Activated CD8-positive, alpha-beta memory T cell treated with anti-CD3 and anti-CD28 coated beads, Interleukin-2, amount 10 ng/mL, durations not matched to agents 7 days and 5 days (primary cell): ENCODE results near the gene TMED7. TPM values are rescaled to one million over a fixed set of nuclear protein-coding genes. Genes with fewer than 3 reads are reported as not detected.

ENCODE experiments used
- ATAC-seq: fragments of 150-1000 bp; cut with Tn5 transposase; one replicate; pipeline ENCODE4 v1.10.0; 2021; ENCODE audit warnings: moderate library complexity
- CTCF ChIA-PET: fragments of 350-600 bp; sonication (Branson Sonifier 250); formaldehyde crosslinking; loops from one replicate; lab custom pipeline; 2021; ENCODE audit warnings: antibody characterized with exemption; lab: Charles Lee
- DNase-seq: peaks from one replicate; pipeline ENCODE4 v3.0.0-alpha.2; 2020
- H3K27ac Mint-ChIP-seq: one replicate; pipeline ENCODE4 v1.8.0; 2021; ENCODE audit warnings: mild to moderate bottlenecking, mixed read lengths
- H3K27me3 Mint-ChIP-seq: one replicate; pipeline ENCODE4 v1.8.0; 2021; ENCODE audit warnings: mixed read lengths
- H3K36me3 Mint-ChIP-seq: one replicate; pipeline ENCODE4 v1.8.0; 2021; ENCODE audit warnings: mild to moderate bottlenecking, mixed read lengths
- H3K4me1 Mint-ChIP-seq: one replicate; pipeline ENCODE4 v1.8.0; 2021; ENCODE audit warnings: mixed read lengths
- H3K4me3 Mint-ChIP-seq: one replicate; pipeline ENCODE4 v1.8.0; 2021; ENCODE audit warnings: mild to moderate bottlenecking, moderate library complexity, mixed read lengths
- H3K9me3 Mint-ChIP-seq: one replicate; pipeline ENCODE4 v1.8.0; 2022; ENCODE audit warnings: low read depth, mixed read lengths
- total RNA-seq, 2 experiments: library from RNA; stranded (reverse); gene quantifications; one replicate each; pipeline ENCODE4 v1.2.3, GENCODE V29; 2021

The TMED7 gene
- total RNA-seq, 2 experiments from 2014 or later, result 41.8 to 44.3 TPM

- Mint-ChIP-seq H3K9me3 (no peaks in the 10 kb centered on the region), H3K36me3 (peaks cover 1% of the 10 kb centered on the region), H3K4me3 (no peak overlapping the region), H3K27me3 (peaks cover 2% of the 10 kb centered on the region), H3K27ac (no peak overlapping the region), H3K4me1 (no peaks in the 10 kb centered on the region)
- ATAC-seq, result no peak
- CTCF ChIA-PET, result interaction anchor here (1.4 to 1.5 kb wide), 3 partner anchors 20 to 279 kb away, joined by 3 to 4 read pairs (median 4); no protein-coding TSS in a partner anchor
- DNase-seq, result no peak
These were observed 37.2 kb downstream of the TMED7 start for GRCh38 chr5:115588640-115589039.

- CTCF ChIA-PET, result interaction anchor here (0.9 kb wide), 2 partner anchors 9 to 10 kb away, joined by 3 to 5 read pairs; no protein-coding TSS in a partner anchor
- H3K36me3 Mint-ChIP-seq, result no peaks in the 10 kb centered on the region
- DNase-seq, result no peak
- H3K9me3 Mint-ChIP-seq, result no peaks in the 10 kb centered on the region
- H3K4me3 Mint-ChIP-seq, result no peak overlapping the region
- no peak for ATAC-seq
- peaks cover 2% of the 10 kb centered on the region for H3K27me3 Mint-ChIP-seq
- no peak overlapping the region for H3K27ac Mint-ChIP-seq
- no peaks in the 10 kb centered on the region for H3K4me1 Mint-ChIP-seq
These were observed 39.2 kb downstream of the TMED7 start for GRCh38 chr5:115586525-115587146.

- Mint-ChIP-seq H3K4me3 (no peak overlapping the region), H3K9me3 (no peaks in the 10 kb centered on the region), H3K27me3 (no peaks in the 10 kb centered on the region), H3K27ac (no peak overlapping the region), H3K4me1 (no peaks in the 10 kb centered on the region), H3K36me3 (no peaks in the 10 kb centered on the region)
- DNase-seq (no peak), ATAC-seq (no peak)
- CTCF ChIA-PET, result interaction anchor here (0.8 to 1.5 kb wide), 3 partner anchors 11 to 275 kb away, joined by 3 to 6 read pairs (median 4); no protein-coding TSS in a partner anchor
These were observed 40.6 kb downstream of the TMED7 start for GRCh38 chr5:115585265-115585664.

DNA sequence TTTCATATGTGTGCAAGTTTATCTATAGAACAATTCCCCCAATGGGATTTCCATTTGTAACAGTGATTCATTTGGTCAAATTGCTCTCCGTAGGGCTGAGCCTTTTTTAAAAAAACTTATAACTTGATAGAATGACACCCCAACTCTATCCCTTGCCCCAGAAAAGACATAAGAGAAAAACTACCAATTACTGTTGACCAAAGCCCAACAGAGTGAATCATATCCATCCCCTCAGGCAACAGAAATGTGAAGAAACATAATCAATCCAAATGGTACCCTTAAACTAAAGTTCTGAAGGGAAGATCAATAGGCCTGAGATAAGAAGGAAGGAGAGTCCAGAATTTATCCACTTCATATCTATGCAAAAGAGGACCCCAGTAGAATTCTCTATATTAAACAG is 41.3 kb downstream of the TMED7 start:
- CTCF ChIA-PET, result interaction anchor here (1.2 to 1.5 kb wide), 2 partner anchors 10 to 274 kb away, joined by 3 to 6 read pairs; no protein-coding TSS in a partner anchor
- no peaks in the 10 kb centered on the region for H3K36me3 Mint-ChIP-seq
- no peaks in the 10 kb centered on the region for H3K9me3 Mint-ChIP-seq
- H3K27me3 Mint-ChIP-seq, result no peaks in the 10 kb centered on the region
- H3K4me1 Mint-ChIP-seq, result no peaks in the 10 kb centered on the region
- H3K27ac Mint-ChIP-seq, result no peak overlapping the region
- H3K4me3 Mint-ChIP-seq, result no peak overlapping the region
- no peak for DNase-seq
- ATAC-seq, result no peak

DNA sequence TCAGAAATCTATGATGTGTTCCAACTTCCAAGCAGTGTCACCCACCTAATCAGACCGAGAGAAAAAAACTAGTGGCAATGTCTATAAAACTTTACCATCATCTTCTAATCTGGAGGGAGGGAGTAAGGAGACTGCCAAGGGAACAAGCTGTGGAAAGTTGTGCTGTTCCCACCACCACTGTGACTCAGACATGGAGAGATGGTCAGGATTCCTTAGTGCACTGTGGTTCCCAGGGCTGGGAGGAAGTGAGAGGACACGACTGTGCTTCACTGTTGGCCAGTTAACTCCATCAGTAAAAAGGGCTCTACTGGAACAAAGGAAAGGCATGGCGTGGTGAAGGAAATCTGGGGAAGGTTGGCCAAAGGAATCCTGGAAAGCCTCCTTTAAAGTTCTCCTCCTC is 42.4 kb downstream of the TMED7 start:
- ATAC-seq, result no peak
- CTCF ChIA-PET, result interaction anchor here (0.6 to 1.5 kb wide), 2 partner anchors 9 to 12 kb away, joined by 3 to 6 read pairs; no protein-coding TSS in a partner anchor
- H3K27ac Mint-ChIP-seq, result no peak overlapping the region
- no peaks in the 10 kb centered on the region for H3K4me1 Mint-ChIP-seq
- no peak overlapping the region for H3K4me3 Mint-ChIP-seq
- no peaks in the 10 kb centered on the region for H3K36me3 Mint-ChIP-seq
- H3K27me3 Mint-ChIP-seq, result no peaks in the 10 kb centered on the region
- no peak for DNase-seq
- H3K9me3 Mint-ChIP-seq, result no peaks in the 10 kb centered on the region

DNA sequence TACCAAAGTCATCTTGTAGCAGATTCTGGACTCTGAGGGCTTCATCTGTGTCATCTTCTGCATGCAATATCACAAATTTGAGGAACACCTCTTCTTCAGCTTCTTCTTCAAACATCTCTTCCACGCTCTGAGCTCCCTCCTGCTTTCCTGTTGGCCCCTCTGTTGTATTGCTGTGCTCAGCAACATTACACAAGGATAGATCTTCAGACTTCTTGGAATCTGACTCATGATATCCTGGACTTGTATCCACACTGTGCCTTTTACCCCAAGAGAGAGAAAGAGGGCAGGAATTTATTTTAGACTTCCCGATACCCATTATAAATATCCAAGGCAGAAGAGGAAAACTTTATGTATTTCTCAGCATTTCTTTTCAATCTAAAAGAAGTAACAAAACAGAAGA is 44.9 kb downstream of the TMED7 start:
- DNase-seq (no peak), ATAC-seq (no peak)
- Mint-ChIP-seq H3K9me3 (no peaks in the 10 kb centered on the region), H3K4me1 (no peaks in the 10 kb centered on the region), H3K4me3 (no peak overlapping the region), H3K27me3 (no peaks in the 10 kb centered on the region), H3K27ac (no peak overlapping the region), H3K36me3 (no peaks in the 10 kb centered on the region)
- CTCF ChIA-PET, result no interaction called here

GRCh38 chr5:115579747-115580173 is 46.1 kb downstream of the TMED7 start:
- CTCF ChIA-PET, result no interaction called here
- H3K27ac Mint-ChIP-seq, result no peak overlapping the region
- no peak for ATAC-seq
- H3K9me3 Mint-ChIP-seq, result no peaks in the 10 kb centered on the region
- no peak for DNase-seq
- no peaks in the 10 kb centered on the region for H3K27me3 Mint-ChIP-seq
- H3K4me1 Mint-ChIP-seq, result no peaks in the 10 kb centered on the region
- H3K36me3 Mint-ChIP-seq, result no peaks in the 10 kb centered on the region
- no peak overlapping the region for H3K4me3 Mint-ChIP-seq

- H3K4me3 Mint-ChIP-seq, result no peak overlapping the region
- ATAC-seq, result no peak
These were observed 46.6 kb downstream of the TMED7 start for GRCh38 chr5:115579216-115579615.

GRCh38 chr5:115578657-115579056 is 47.2 kb downstream of the TMED7 start:
- CTCF ChIA-PET, result interaction anchor here (9.8 kb wide), 1 partner anchor 271 kb away, joined by 133 read pairs; no protein-coding TSS in a partner anchor
- DNase-seq, result no peak
- Mint-ChIP-seq H3K36me3 (no peaks in the 10 kb centered on the region), H3K27me3 (peaks cover 2% of the 10 kb centered on the region), H3K27ac (no peak overlapping the region), H3K4me1 (peaks cover 2% of the 10 kb centered on the region), H3K4me3 (no peak overlapping the region), H3K9me3 (no peaks in the 10 kb centered on the region)
- ATAC-seq, result no peak

More at GRCh38 chr5:115579216-115579615, 46.6 kb downstream of the TMED7 start:
- no peak overlapping the region for H3K27ac Mint-ChIP-seq
- no peaks in the 10 kb centered on the region for H3K36me3 Mint-ChIP-seq
- no peak for DNase-seq
- H3K27me3 Mint-ChIP-seq, result no peaks in the 10 kb centered on the region
- CTCF ChIA-PET, result interaction anchor here (9.8 kb wide), 1 partner anchor 272 kb away, joined by 133 read pairs; no protein-coding TSS in a partner anchor
- no peaks in the 10 kb centered on the region for H3K9me3 Mint-ChIP-seq
- peaks cover 2% of the 10 kb centered on the region for H3K4me1 Mint-ChIP-seq

DNA sequence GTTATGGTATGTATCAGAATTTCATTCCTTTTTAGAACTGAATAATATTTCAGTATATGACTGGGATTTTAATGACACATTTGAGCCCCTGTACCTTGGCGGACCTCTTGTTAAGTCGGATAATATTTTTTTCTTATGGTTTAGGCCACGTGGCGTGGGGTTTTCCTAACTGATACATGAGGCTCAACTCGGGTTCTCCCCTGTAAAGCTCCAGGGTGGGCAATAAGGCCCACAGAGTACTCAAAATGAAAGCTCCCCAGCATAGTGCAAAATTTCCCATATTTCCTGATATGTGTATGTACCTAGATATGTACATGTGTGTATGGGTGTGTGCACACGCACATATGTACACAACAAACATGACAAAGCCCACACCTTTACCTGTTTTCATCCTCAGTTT is 48.1 kb downstream of the TMED7 start:
- no peak for DNase-seq
- no peaks in the 10 kb centered on the region for H3K9me3 Mint-ChIP-seq

DNA sequence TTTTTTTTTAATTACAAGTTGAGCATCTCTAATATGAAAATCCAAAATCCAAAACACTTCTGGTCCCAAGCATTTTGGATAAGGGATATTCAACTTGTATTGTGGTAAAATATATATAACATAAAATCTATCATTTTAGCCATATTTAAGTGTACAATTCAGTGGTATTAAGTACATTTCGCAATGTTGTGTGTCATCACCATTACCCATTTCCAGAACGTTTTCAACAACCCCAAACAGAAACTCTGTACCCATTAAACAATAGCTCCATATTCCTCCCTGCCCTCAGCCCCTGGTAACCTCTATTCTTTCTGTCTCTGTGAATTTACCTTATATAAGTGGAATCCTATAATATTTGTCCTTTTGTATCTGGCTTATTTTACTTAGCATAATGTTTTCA is 48.5 kb downstream of the TMED7 start:
- DNase-seq, result no peak
- Mint-ChIP-seq H3K27me3 (peaks cover 9% of the 10 kb centered on the region), H3K36me3 (no peaks in the 10 kb centered on the region), H3K4me1 (peaks cover 2% of the 10 kb centered on the region), H3K27ac (no peak overlapping the region), H3K9me3 (no peaks in the 10 kb centered on the region), H3K4me3 (no peak overlapping the region)
- no peak for ATAC-seq
- CTCF ChIA-PET, result interaction anchor here (9.8 kb wide), 1 partner anchor 270 kb away, joined by 133 read pairs; no protein-coding TSS in a partner anchor

More for the DNA sequence above, 48.1 kb downstream of the TMED7 start:
- Mint-ChIP-seq H3K4me1 (peaks cover 2% of the 10 kb centered on the region), H3K27me3 (peaks cover 4% of the 10 kb centered on the region), H3K27ac (no peak overlapping the region), H3K36me3 (no peaks in the 10 kb centered on the region), H3K4me3 (no peak overlapping the region)
- CTCF ChIA-PET, result interaction anchor here (9.8 kb wide), 1 partner anchor 270 kb away, joined by 133 read pairs; no protein-coding TSS in a partner anchor
- ATAC-seq, result no peak

- ATAC-seq, result no peak
- CTCF ChIA-PET, result interaction anchor here (0.7 to 9.8 kb wide), 29 partner anchors 9 to 477 kb away, joined by 3 to 133 read pairs (median 4); partner anchors contain the start of gene FEM1C
- Mint-ChIP-seq H3K27ac (no peak overlapping the region), H3K4me3 (no peak overlapping the region), H3K9me3 (no peaks in the 10 kb centered on the region), H3K36me3 (no peaks in the 10 kb centered on the region), H3K27me3 (peaks cover 12% of the 10 kb centered on the region), H3K4me1 (peaks cover 2% of the 10 kb centered on the region)
- DNase-seq, result no peak
These were observed 50.4 kb downstream of the TMED7 start for GRCh38 chr5:115575167-115576070.

DNA sequence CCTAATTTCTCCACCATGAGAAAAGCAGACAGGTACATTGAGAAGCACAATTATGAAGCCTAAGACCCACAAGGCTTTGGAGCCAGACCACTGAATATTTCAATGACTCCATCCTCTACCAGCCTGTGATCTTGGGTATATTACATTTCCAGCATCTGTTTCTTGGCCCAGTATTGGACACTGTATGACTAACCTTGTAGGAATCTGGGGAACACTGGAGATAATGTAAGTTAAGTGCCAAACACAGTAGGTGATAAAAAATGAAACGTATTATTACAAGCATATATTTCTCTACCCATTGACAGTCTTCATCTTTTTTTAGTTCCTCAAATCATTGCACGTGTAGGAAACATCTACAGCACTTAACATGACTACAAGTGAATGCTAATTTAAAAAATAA is 52.7 kb downstream of the TMED7 start:
- no peak for ATAC-seq

More for the DNA sequence above, 52.7 kb downstream of the TMED7 start:
- Mint-ChIP-seq H3K27me3 (peaks cover 12% of the 10 kb centered on the region), H3K9me3 (no peaks in the 10 kb centered on the region), H3K36me3 (no peaks in the 10 kb centered on the region), H3K4me1 (peaks cover 2% of the 10 kb centered on the region), H3K27ac (no peak overlapping the region), H3K4me3 (no peak overlapping the region)
- no peak for DNase-seq
- CTCF ChIA-PET, result interaction anchor here (1.2 to 9.8 kb wide), 3 partner anchors 13 to 266 kb away, joined by 3 to 133 read pairs (median 6); no protein-coding TSS in a partner anchor
